H1 (cell line): ENCODE results near the gene ARHGDIB. TPM values are rescaled to one million over a fixed set of nuclear protein-coding genes. Genes with fewer than 3 reads are reported as not detected.

ENCODE experiments used
- CTCF ChIA-PET: fragments of 300-600 bp; sonication (Branson Sonifier 250); formaldehyde crosslinking; loops from one replicate; lab custom pipeline; 2021; ENCODE audit not compliant: partially characterized antibody; lab: Charles Lee
- POLR2A ChIA-PET: fragments of 300-600 bp; sonication (Branson Sonifier 250); formaldehyde crosslinking; loops from one replicate; lab custom pipeline; 2021; ENCODE audit warnings: inconsistent platforms; ENCODE audit not compliant: partially characterized antibody; lab: Charles Lee
- DNase-seq, 2 experiments: peaks; one replicate each; pipeline versions ENCODE4 v3.0.0 to v3.0.0-alpha.2; 2010 to 2022; ENCODE audit warnings: low spot score in 2 of 2, low read depth in 1 of 2, mixed read lengths in 1 of 2
- FAIRE-seq: peaks from 2 replicates; lab custom pipeline; 2011; peaks lifted over from hg19 to GRCh38; lab: Jason Lieb, UNC
- H2AFZ ChIP-seq: 2 replicates; pipeline ENCODE4 v1.8.1; 2012; ENCODE audit warnings: low read length, inconsistent platforms
- H2AK5ac ChIP-seq: 2 replicates; pipeline ENCODE4 v1.6.1; 2013; ENCODE audit warnings: low read depth, low read length
- H2BK120ac ChIP-seq: replicated peaks from 2 replicates; pipeline ENCODE3; 2013; ENCODE audit warnings: low read depth, low read length, inconsistent platforms
- H2BK12ac ChIP-seq: 2 replicates; pipeline ENCODE4 v1.6.1; 2013; ENCODE audit warnings: low read depth, low read length
- H2BK15ac ChIP-seq: 2 replicates; pipeline ENCODE4 v1.6.1; 2013; ENCODE audit warnings: low read length
- H2BK20ac ChIP-seq: 2 replicates; pipeline ENCODE4 v1.6.1; 2013; ENCODE audit warnings: low read length
- H2BK5ac ChIP-seq: 2 replicates; pipeline ENCODE4 v1.6.1; 2013; ENCODE audit warnings: low read depth, low read length
- H3K14ac ChIP-seq: 2 replicates; pipeline ENCODE4 v1.6.1; 2013; ENCODE audit warnings: inconsistent platforms; ENCODE audit not compliant: insufficient read length
- H3K18ac ChIP-seq: 2 replicates; pipeline ENCODE4 v1.6.1; 2013; ENCODE audit warnings: low read length; ENCODE audit errors: extremely low read depth
- H3K23ac ChIP-seq: 2 replicates; pipeline ENCODE4 v1.6.1; 2013; ENCODE audit warnings: inconsistent platforms; ENCODE audit not compliant: insufficient read length
- H3K23me2 ChIP-seq: 2 replicates; pipeline ENCODE4 v1.6.1; 2013; ENCODE audit warnings: low read depth, low read length
- H3K27ac ChIP-seq: 2 replicates; pipeline ENCODE4 v1.6.1; 2011; ENCODE audit warnings: low read depth, low read length, inconsistent platforms
- H3K27me3 ChIP-seq, 4 experiments: replicated peaks in 1 of 4; 1 replicate in 1 of 4; 2 replicates in 3 of 4; pipeline versions ENCODE4 v1.6.1 to v1.8.1; 2011 to 2013; ENCODE audit warnings: low read length in 3 of 4, mild to moderate bottlenecking in 3 of 4, inconsistent platforms in 2 of 4, mixed read lengths in 2 of 4, moderate library complexity in 1 of 4; ENCODE audit not compliant: control insufficient read depth in 3 of 4, insufficient read depth in 3 of 4; ENCODE audit errors: extremely low read depth in 1 of 4
- H3K36me3 ChIP-seq, 4 experiments: 2 replicates each; pipeline versions ENCODE4 v1.6.1 to v1.8.1; 2011 to 2013; ENCODE audit warnings: mild to moderate bottlenecking in 4 of 4, low read length in 3 of 4, moderate library complexity in 2 of 4, control low read depth in 1 of 4, inconsistent platforms in 1 of 4; ENCODE audit not compliant: insufficient read depth in 4 of 4, control insufficient read depth in 2 of 4
- H3K4ac ChIP-seq: replicated peaks from 2 replicates; pipeline ENCODE3; 2013; ENCODE audit warnings: low read length, low read depth, mixed read lengths, inconsistent platforms; ENCODE audit not compliant: insufficient read length
- H3K4me1 ChIP-seq, 4 experiments: replicated peaks in 1 of 4; 1 replicate in 1 of 4; 2 replicates in 3 of 4; pipeline versions ENCODE4 v1.6.1 to v1.8.1; 2011 to 2013; ENCODE audit warnings: low read length in 3 of 4, inconsistent platforms in 2 of 4, mixed read lengths in 1 of 4; ENCODE audit not compliant: insufficient read depth in 4 of 4, control insufficient read depth in 3 of 4
- H3K4me2 ChIP-seq, 2 experiments: 2 replicates each; pipeline versions ENCODE4 v1.6.1 to v1.8.1; 2011 to 2013; ENCODE audit warnings: low read depth in 2 of 2, low read length in 2 of 2, control low read depth in 1 of 2, inconsistent platforms in 1 of 2, mild to moderate bottlenecking in 1 of 2; ENCODE audit not compliant: insufficient read depth in 1 of 2
- H3K4me3 ChIP-seq, 4 experiments: fragments of 200-600, 300-600 bp in 1 of 4; sonication (generic), shearing (Covaris generic), sonication (Bioruptor Twin) in 1 of 4; 2 replicates each; pipeline versions ENCODE4 v1.5.1 to v1.8.1; 2011 to 2016; ENCODE audit warnings: low read length in 4 of 4, low read depth in 3 of 4, control low read depth in 2 of 4, inconsistent platforms in 2 of 4, mild to moderate bottlenecking in 2 of 4, mixed read lengths in 1 of 4, moderate library complexity in 1 of 4; ENCODE audit not compliant: insufficient read depth in 2 of 4; ENCODE audit errors: extremely low read depth in 1 of 4
- H3K56ac ChIP-seq: replicated peaks from 2 replicates; pipeline ENCODE3; 2013; ENCODE audit warnings: low read depth, mild to moderate bottlenecking, mixed read lengths, low read length, inconsistent platforms; ENCODE audit not compliant: insufficient read length
- H3K79me1 ChIP-seq: 2 replicates; pipeline ENCODE4 v1.6.1; 2013; ENCODE audit warnings: low read depth, low read length, control low read depth
- H3K79me2 ChIP-seq, 2 experiments: 2 replicates each; pipeline versions ENCODE4 v1.6.1 to v1.8.1; 2012 to 2013; ENCODE audit warnings: low read length in 2 of 2, mild to moderate bottlenecking in 2 of 2, inconsistent platforms in 1 of 2; ENCODE audit not compliant: insufficient read depth in 2 of 2, control insufficient read depth in 1 of 2
- H3K9ac ChIP-seq, 4 experiments: replicated peaks in 1 of 4; 1 replicate in 1 of 4; 2 replicates in 3 of 4; pipeline versions ENCODE4 v1.6.1 to v1.8.1; 2011 to 2013; ENCODE audit warnings: low read depth in 3 of 4, low read length in 3 of 4, control low read depth in 2 of 4, mild to moderate bottlenecking in 2 of 4, moderate library complexity in 2 of 4, inconsistent platforms in 1 of 4; ENCODE audit errors: extremely low read depth in 1 of 4
- H3K9me3 ChIP-seq, 2 experiments: 2 replicates each; pipeline versions ENCODE4 v1.6.1 to v1.8.1; 2012 to 2013; ENCODE audit warnings: mild to moderate bottlenecking in 2 of 2, moderate library complexity in 2 of 2, control low read depth in 1 of 2, inconsistent platforms in 1 of 2, low read depth in 1 of 2, low read length in 1 of 2, mixed read lengths in 1 of 2; ENCODE audit not compliant: insufficient read depth in 2 of 2
- H4K20me1 ChIP-seq, 2 experiments: replicated peaks in 1 of 2; 2 replicates each; pipeline versions ENCODE3 to v1.8.1; 2011 to 2013; ENCODE audit warnings: inconsistent platforms in 2 of 2, low read length in 2 of 2, mild to moderate bottlenecking in 1 of 2; ENCODE audit not compliant: insufficient read depth in 2 of 2, control insufficient read depth in 1 of 2
- H4K5ac ChIP-seq: 2 replicates; pipeline ENCODE4 v1.6.1; 2013; ENCODE audit warnings: low read length, low read depth, mixed read lengths, inconsistent platforms; ENCODE audit not compliant: insufficient read length
- H4K8ac ChIP-seq: 2 replicates; pipeline ENCODE4 v1.8.0; 2013; ENCODE audit warnings: mild to moderate bottlenecking, moderate library complexity, low read length, inconsistent platforms; ENCODE audit not compliant: insufficient read depth; ENCODE audit errors: extremely low read depth
- H4K91ac ChIP-seq: replicated peaks from 2 replicates; pipeline ENCODE3; 2013; ENCODE audit warnings: low read length, mixed read lengths, inconsistent platforms; ENCODE audit not compliant: insufficient read length
- NANOG ChIP-seq: IDR thresholded peaks from 2 replicates; pipeline ENCODE4 v1.6.1; 2011; ENCODE audit warnings: low read length, low read depth, mild to moderate bottlenecking, inconsistent platforms; ENCODE audit not compliant: insufficient read depth, poor library complexity, severe bottlenecking
- RBBP5 ChIP-seq: IDR thresholded peaks from 2 replicates; pipeline ENCODE4 v1.7.1; 2012; ENCODE audit warnings: low read depth, mild to moderate bottlenecking, inconsistent platforms, low read length, moderate library complexity, borderline replicate concordance
- RNF2 ChIP-seq: fragments of 200-900, 300-1000 bp; sonication (generic); IDR thresholded peaks from 2 replicates; pipeline ENCODE4 v1.7.1; 2016; ENCODE audit warnings: borderline replicate concordance, low read depth, mild to moderate bottlenecking, antibody characterized with exemption, low read length; ENCODE audit not compliant: poor library complexity, severe bottlenecking; ENCODE audit errors: missing control alignments
- SIRT6 ChIP-seq: IDR thresholded peaks from one replicate; pipeline ENCODE4 v1.7.1; 2012; ENCODE audit warnings: low read length, inconsistent platforms
- SIX5 ChIP-seq: IDR thresholded peaks from 2 replicates; pipeline ENCODE4 v1.6.1; 2011; ENCODE audit warnings: mild to moderate bottlenecking, low read depth, low read length
- SP2 ChIP-seq: IDR thresholded peaks from 2 replicates; pipeline ENCODE4 v1.6.1; 2012; ENCODE audit warnings: mild to moderate bottlenecking, low read length, inconsistent platforms
- SP4 ChIP-seq: IDR thresholded peaks from 2 replicates; pipeline ENCODE4 v1.6.1; 2012; ENCODE audit warnings: low read length, inconsistent platforms
- SRF ChIP-seq: IDR thresholded peaks from 2 replicates; pipeline ENCODE4 v1.6.1; 2011; ENCODE audit warnings: mild to moderate bottlenecking, low read depth, low read length, moderate library complexity
- SUZ12 ChIP-seq: fragments of 200-600 bp; sonication (generic); IDR thresholded peaks from 2 replicates; pipeline ENCODE4 v1.6.1; 2012; ENCODE audit warnings: mild to moderate bottlenecking, inconsistent platforms, low read length, moderate library complexity, mixed read lengths
- TAF7 ChIP-seq: optimal IDR thresholded peaks from 2 replicates; pipeline ENCODE3; 2011; ENCODE audit warnings: low read depth, mild to moderate bottlenecking, inconsistent platforms, low read length, moderate library complexity, borderline replicate concordance
- TCF12 ChIP-seq: IDR thresholded peaks from 2 replicates; pipeline ENCODE4 v1.6.1; 2011; ENCODE audit warnings: low read depth, mild to moderate bottlenecking, low read length
- ZNF274 ChIP-seq: IDR thresholded peaks from 2 replicates; pipeline ENCODE4 v1.7.0; 2012; ENCODE audit warnings: low read length, borderline replicate concordance; ENCODE audit errors: extremely low read depth
- WGBS, 2 experiments: shearing (Covaris generic) in 1 of 2; methylation state at CpG; one replicate each; pipeline versions ENCODE4 v1.1.6 to v1.1.7; 2013 to 2015; ENCODE audit warnings: low lambda C conversion rate in 2 of 2, mixed read lengths in 2 of 2, inconsistent platforms in 1 of 2, low coverage in 1 of 2, missing lambda C conversion rate in 1 of 2; ENCODE audit not compliant: insufficient replicate concordance in 2 of 2, insufficient coverage in 1 of 2, insufficient read length in 1 of 2; ENCODE audit errors: extremely low coverage in 1 of 2, missing lambda C conversion rate in 1 of 2; 5-methylcytosine and 5-hydroxymethylcytosine counted together
- polyA plus RNA-seq, 7 experiments: library from polyadenylated mRNA; depleted of rRNA in 3 of 7; stranded (reverse) in 5 of 7; unstranded in 2 of 7; fragments of >200 nt in 5 of 7; fragments of 200-250 nt in 2 of 7; gene quantifications; 1 replicate in 5 of 7; 2 replicates in 1 of 7; 4 replicates in 1 of 7; pipeline versions ENCODE4 v1.2.1 to v1.2.3, GENCODE V29; 2011 to 2013; ENCODE audit warnings: missing spikeins in 2 of 7, mixed read lengths in 2 of 7
- total RNA-seq: library from RNA; stranded (reverse); fragmentation: NEBNext Ultra II Directional; extraction: Animal tissue kit (Norgen Biotek cat#: 25700); gene quantifications from 2 replicates; pipeline ENCODE4 v1.2.1, GENCODE V29; 2021
- TF ChIP-seq, protein P1 (sequence below): IDR thresholded peaks from 2 replicates; pipeline ENCODE4 v1.6.1; 2012; ENCODE audit warnings: inconsistent platforms

The ARHGDIB gene
- total and polyA plus RNA-seq, 2 of the 8 experiments (the other 6 are each of a cell fraction or from before 2014, with no cell fraction given): 0.82 to 1.3 TPM

DNA sequence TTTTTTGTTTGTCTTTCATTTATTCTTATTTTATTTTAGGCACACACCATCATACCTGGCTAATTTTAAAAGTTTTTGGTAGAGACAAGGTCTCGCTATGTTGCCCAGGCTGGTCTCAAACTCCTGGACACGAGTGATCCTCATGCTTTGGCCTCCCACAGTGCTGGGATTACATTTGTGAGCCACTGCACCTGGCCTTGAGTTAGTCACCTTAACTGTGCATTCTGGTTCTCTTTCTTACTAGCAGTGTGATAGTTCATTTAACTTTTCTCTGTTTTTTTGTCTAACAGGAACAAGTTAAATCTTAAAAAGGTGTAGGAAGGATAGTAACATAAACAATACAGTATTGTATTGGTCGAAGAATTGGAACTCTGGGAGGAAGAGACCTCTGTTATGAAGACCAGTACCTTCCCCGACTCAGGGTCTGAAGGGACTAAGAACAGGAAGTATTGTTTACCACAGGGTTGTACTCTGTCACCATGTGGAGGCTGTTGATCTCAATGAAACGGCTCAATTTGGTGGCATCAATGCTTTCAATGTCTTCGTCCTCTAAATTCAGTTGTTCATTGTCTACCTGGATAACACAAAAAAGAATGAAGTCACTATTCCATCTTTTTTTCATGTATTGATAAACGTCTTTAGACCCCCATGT is 40.8 kb downstream of the ARHGDIB start:
- 87% methylated on average over 7 of the region's 7 CpGs; no CpG with 5 or more reads in 1 of the 2 experiments for WGBS, 2 experiments
- no peak overlapping the region for H2BK20ac ChIP-seq
- no peak overlapping the region for H2BK15ac ChIP-seq
- H2AK5ac ChIP-seq: no peak overlapping the region
- no peaks in the 10 kb centered on the region for H3K79me2 ChIP-seq
- CTCF ChIA-PET: interaction anchor here (0.8 to 2.4 kb wide), 4 partner anchors 11 to 315 kb away, joined by 3 to 6 read pairs (median 4); no protein-coding TSS in a partner anchor
- H3K4ac ChIP-seq: no peak overlapping the region
- H4K8ac ChIP-seq: no peak overlapping the region
- no peak overlapping the region for H3K56ac ChIP-seq
- H3K9ac ChIP-seq: no peak overlapping the region
- no peaks in the 10 kb centered on the region for H4K20me1 ChIP-seq
- H3K4me2 ChIP-seq: no peak overlapping the region
- no peak overlapping the region for H4K5ac ChIP-seq
- H3K18ac ChIP-seq: no peak overlapping the region
- H4K91ac ChIP-seq: no peak overlapping the region
- no peaks in the 10 kb centered on the region for H3K9me3 ChIP-seq
- H3K79me1 ChIP-seq: no peaks in the 10 kb centered on the region
- H3K23me2 ChIP-seq: no peaks in the 10 kb centered on the region
- no peaks in the 10 kb centered on the region for H3K4me1 ChIP-seq
- H2BK5ac ChIP-seq: no peak overlapping the region
- POLR2A ChIA-PET: no interaction called here
- H3K27me3 ChIP-seq: no peaks in the 10 kb centered on the region
- H2BK120ac ChIP-seq: no peak overlapping the region
- H3K4me3 ChIP-seq: no peak overlapping the region
- no peak overlapping the region for H3K27ac ChIP-seq
- no peak for FAIRE-seq
- no peak for DNase-seq
- H3K23ac ChIP-seq: no peak overlapping the region
- H2AFZ ChIP-seq: no peak overlapping the region
- H3K14ac ChIP-seq: no peak overlapping the region
- no peaks in the 10 kb centered on the region for H3K36me3 ChIP-seq
- TF ChIP-seq TCF12 (no peak), RBBP5 (no peak), RNF2 (no peak), NANOG (no peak), SP4 (no peak), TAF7 (no peak), SP2 (no peak), SUZ12 (no peak), ZNF274 (no peak), SIX5 (no peak), SRF (no peak), SIRT6 (no peak)
- TF ChIP-seq, protein P1, sequence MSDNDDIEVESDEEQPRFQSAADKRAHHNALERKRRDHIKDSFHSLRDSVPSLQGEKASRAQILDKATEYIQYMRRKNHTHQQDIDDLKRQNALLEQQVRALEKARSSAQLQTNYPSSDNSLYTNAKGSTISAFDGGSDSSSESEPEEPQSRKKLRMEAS: no peak
- H2BK12ac ChIP-seq: no peak overlapping the region
